Esophagus squamous epithelium (tissue), 4 donors: ENCODE results near the gene PGP.

ENCODE experiments used
- CTCF ChIP-seq, 6 experiments: fragments of 450-650 bp in 4 of 6; fragments of 200-600 bp in 2 of 6; sonication (generic) in 2 of 6; IDR thresholded peaks; one replicate each; pipeline ENCODE4 v1.5.1; 2016 to 2019; ENCODE audit warnings: antibody characterized with exemption in 6 of 6, mild to moderate bottlenecking in 4 of 6, moderate library complexity in 4 of 6
- POLR2A ChIP-seq, 4 donors: fragments of 450-650 bp; IDR thresholded peaks; one replicate each; pipeline ENCODE4 v1.6.1; 2017; ENCODE audit warnings: antibody characterized with exemption in 4 of 4, mild to moderate bottlenecking in 4 of 4, moderate library complexity in 3 of 4

- TF ChIP-seq POLR2A (IDR thresholded peaks at IDR 0.05): no peak
- TF ChIP-seq CTCF (IDR thresholded peaks at IDR 0.05): no peak
Observed at GRCh38 chr16:2196981-2197511, 17.6 kb downstream of the PGP start.
